Measurements from ENCODE around the gene ARHGAP24.

- TF ChIP-seq E2F1 (CRISPR knock-in tag; IDR thresholded peaks at IDR 0.05) (no peak), E2F4 (CRISPR knock-in tag; IDR thresholded peaks at IDR 0.05; ENCODE audit: borderline replicate concordance, low read depth) (no peak), TEAD4 (CRISPR knock-in tag; IDR thresholded peaks at IDR 0.05) (no peak), ATF2 (CRISPR knock-in tag; IDR thresholded peaks at IDR 0.05; ENCODE audit: borderline replicate concordance, low read depth) (no peak), NFE2L1 (CRISPR knock-in tag; IDR thresholded peaks at IDR 0.05) (no peak), FOXP1 (CRISPR knock-in tag; IDR thresholded peaks at IDR 0.05; ENCODE audit: borderline replicate concordance) (no peak), ZNF416 (CRISPR knock-in tag; IDR thresholded peaks at IDR 0.05) (no peak), NR1H2 (CRISPR knock-in tag; IDR thresholded peaks at IDR 0.05) (no peak), USF1 (CRISPR knock-in tag; IDR thresholded peaks at IDR 0.05) (no peak), JUN (CRISPR knock-in tag; IDR thresholded peaks at IDR 0.05) (no peak), TCF7 (CRISPR knock-in tag; IDR thresholded peaks at IDR 0.05; ENCODE audit: low read depth) (no peak)
- TF ChIP-seq, protein P1, sequence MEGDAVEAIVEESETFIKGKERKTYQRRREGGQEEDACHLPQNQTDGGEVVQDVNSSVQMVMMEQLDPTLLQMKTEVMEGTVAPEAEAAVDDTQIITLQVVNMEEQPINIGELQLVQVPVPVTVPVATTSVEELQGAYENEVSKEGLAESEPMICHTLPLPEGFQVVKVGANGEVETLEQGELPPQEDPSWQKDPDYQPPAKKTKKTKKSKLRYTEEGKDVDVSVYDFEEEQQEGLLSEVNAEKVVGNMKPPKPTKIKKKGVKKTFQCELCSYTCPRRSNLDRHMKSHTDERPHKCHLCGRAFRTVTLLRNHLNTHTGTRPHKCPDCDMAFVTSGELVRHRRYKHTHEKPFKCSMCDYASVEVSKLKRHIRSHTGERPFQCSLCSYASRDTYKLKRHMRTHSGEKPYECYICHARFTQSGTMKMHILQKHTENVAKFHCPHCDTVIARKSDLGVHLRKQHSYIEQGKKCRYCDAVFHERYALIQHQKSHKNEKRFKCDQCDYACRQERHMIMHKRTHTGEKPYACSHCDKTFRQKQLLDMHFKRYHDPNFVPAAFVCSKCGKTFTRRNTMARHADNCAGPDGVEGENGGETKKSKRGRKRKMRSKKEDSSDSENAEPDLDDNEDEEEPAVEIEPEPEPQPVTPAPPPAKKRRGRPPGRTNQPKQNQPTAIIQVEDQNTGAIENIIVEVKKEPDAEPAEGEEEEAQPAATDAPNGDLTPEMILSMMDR (IDR thresholded peaks at IDR 0.05) = no peak
- TF ChIP-seq, protein P2, sequence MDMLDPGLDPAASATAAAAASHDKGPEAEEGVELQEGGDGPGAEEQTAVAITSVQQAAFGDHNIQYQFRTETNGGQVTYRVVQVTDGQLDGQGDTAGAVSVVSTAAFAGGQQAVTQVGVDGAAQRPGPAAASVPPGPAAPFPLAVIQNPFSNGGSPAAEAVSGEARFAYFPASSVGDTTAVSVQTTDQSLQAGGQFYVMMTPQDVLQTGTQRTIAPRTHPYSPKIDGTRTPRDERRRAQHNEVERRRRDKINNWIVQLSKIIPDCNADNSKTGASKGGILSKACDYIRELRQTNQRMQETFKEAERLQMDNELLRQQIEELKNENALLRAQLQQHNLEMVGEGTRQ (CRISPR knock-in tag; IDR thresholded peaks at IDR 0.05) = no peak
These were observed 495.6 kb downstream of the ARHGAP24 start for GRCh38 chr4:85970535-85970934.
